K562 (cell line): ENCODE data around the gene TYW1. TPM values are rescaled to one million over a fixed set of nuclear protein-coding genes. Genes with fewer than 3 reads are reported as not detected.
"Not testable (repeated sequence)": the region's sequence is repeated elsewhere in the genome, so short reads cannot be mapped to it uniquely, and the experiment has no call there.

Experiments
- ATAC-seq: fragments of 200-7000 bp; cut with Tn5 transposase; 3 replicates; pipeline ENCODE4 v1.9.1; 2020; ENCODE audit warnings: moderate library complexity
- BruUV-seq: library from RNA; stranded (reverse); fragments of 400-500 nt; replicated peaks from 2 replicates; lab custom pipeline; 2021; lab: Mats Ljungman, UMichigan
- CTCF ChIA-PET: fragments of 300-600 bp; formaldehyde crosslinking; extraction: SDS; loops from one replicate; lab custom pipeline; 2021; ENCODE audit warnings: low intra/inter-chr PET ratio; lab: Yijun Ruan, JAX
- POLR2A ChIA-PET: fragments of 300-600, 350-650 bp; sonication (Branson Sonifier 250); formaldehyde crosslinking; extraction: SDS; loops from one replicate; lab custom pipeline; 2021; ENCODE audit warnings: antibody characterized with exemption, inconsistent platforms; lab: Yijun Ruan, JAX
- DNase-seq, 4 experiments: peaks; one replicate each; pipeline versions ENCODE4 v3.0.0 to v3.0.0-alpha.2; 2011 to 2018; ENCODE audit warnings: low spot score in 3 of 4, mixed read lengths in 3 of 4; ENCODE audit errors: extremely low read depth in 1 of 4
- FAIRE-seq: peaks from 2 replicates; lab custom pipeline; 2011; peaks lifted over from hg19 to GRCh38; lab: Jason Lieb, UNC
- H2AFZ ChIP-seq: 2 replicates; pipeline ENCODE4 v1.6.0; 2011; ENCODE audit warnings: low read depth, low read length, control low read depth, inconsistent platforms
- H3K27ac ChIP-seq: fragments of 200-600 bp; 3 replicates; pipeline ENCODE4 v1.8.0; 2011; ENCODE audit warnings: low read depth, mild to moderate bottlenecking, control low read depth, inconsistent platforms, low read length, moderate library complexity, mixed read lengths; ENCODE audit errors: extremely low read depth
- H3K27me3 ChIP-seq, 2 experiments: fragments of 300-600 bp in 1 of 2; 2 replicates in 1 of 2; 3 replicates in 1 of 2; pipeline versions ENCODE4 v1.6.0 to v1.8.0; 2011; ENCODE audit warnings: inconsistent platforms in 2 of 2, low read length in 2 of 2, mild to moderate bottlenecking in 1 of 2, mixed read lengths in 1 of 2, moderate library complexity in 1 of 2; ENCODE audit not compliant: control insufficient read depth in 2 of 2, insufficient read depth in 2 of 2
- H3K36me3 ChIP-seq: fragments of 300-600 bp; 3 replicates; pipeline ENCODE4 v1.8.0; 2011; ENCODE audit warnings: mild to moderate bottlenecking, low read length, inconsistent platforms; ENCODE audit not compliant: control insufficient read depth, insufficient read depth
- H3K4me1 ChIP-seq, 2 experiments: fragments of 200-600 bp in 1 of 2; replicated peaks in 1 of 2; 2 replicates in 1 of 2; 3 replicates in 1 of 2; pipeline versions ENCODE4 v1.5.1 to v1.8.0; 2011; ENCODE audit warnings: inconsistent platforms in 2 of 2, low read length in 2 of 2, mild to moderate bottlenecking in 1 of 2, mixed read lengths in 1 of 2, moderate library complexity in 1 of 2; ENCODE audit not compliant: control insufficient read depth in 2 of 2, insufficient read depth in 2 of 2
- H3K4me2 ChIP-seq: 2 replicates; pipeline ENCODE4 v1.6.1; 2011; ENCODE audit warnings: low read length, control low read depth, inconsistent platforms, mixed read lengths; ENCODE audit not compliant: insufficient read depth
- H3K4me3 ChIP-seq: fragments of 200-600 bp; sonication (generic), shearing (Covaris generic); 2 replicates; pipeline ENCODE4 v1.5.1; 2016; ENCODE audit warnings: control low read depth, inconsistent platforms
- H3K79me2 ChIP-seq: fragments of 200-600 bp; 3 replicates; pipeline ENCODE4 v1.8.0; 2011; ENCODE audit warnings: low read length, inconsistent platforms; ENCODE audit not compliant: control insufficient read depth, insufficient read depth
- H3K9ac ChIP-seq, 2 experiments: 2 replicates each; pipeline versions ENCODE4 v1.6.0 to v1.6.1; 2011; ENCODE audit warnings: low read depth in 2 of 2, low read length in 2 of 2, control low read depth in 1 of 2, inconsistent platforms in 1 of 2, mild to moderate bottlenecking in 1 of 2, mixed read lengths in 1 of 2; ENCODE audit not compliant: insufficient read depth in 1 of 2
- H3K9me1 ChIP-seq: one replicate; pipeline ENCODE4 v1.6.0; 2011; ENCODE audit warnings: inconsistent platforms, mild to moderate bottlenecking, low read length, moderate library complexity; ENCODE audit not compliant: control insufficient read depth, insufficient read depth
- H3K9me3 ChIP-seq: replicated peaks from 2 replicates; pipeline ENCODE4 v1.5.1; 2011; ENCODE audit warnings: low read depth, low read length, inconsistent platforms; ENCODE audit not compliant: control insufficient read depth, insufficient read depth
- H4K20me1 ChIP-seq: replicated peaks from 2 replicates; pipeline ENCODE4 v1.6.1; 2011; ENCODE audit warnings: low read length, inconsistent platforms, mixed read lengths; ENCODE audit not compliant: control insufficient read depth, insufficient read depth
- MEIS2 ChIP-seq: fragments of 450-650 bp; IDR thresholded peaks from 2 replicates; pipeline ENCODE4 v1.6.1; 2014; ENCODE audit warnings: mild to moderate bottlenecking; ENCODE audit not compliant: partially characterized antibody
- PBX2 ChIP-seq, 2 experiments: IDR thresholded peaks in 1 of 2; conservative IDR thresholded peaks in 1 of 2; 2 replicates each; pipeline ENCODE4 v1.6.1; 2016; ENCODE audit warnings: low read depth in 2 of 2, mild to moderate bottlenecking in 1 of 2, missing compliant biosample characterization in 1 of 2, missing genetic modification characterization in 1 of 2, moderate library complexity in 1 of 2
- WGBS: fragments of 100-300 bp; shearing (Covaris generic); methylation state at CpG from one replicate; pipeline ENCODE4 v1.1.6; 2016; ENCODE audit warnings: low coverage, mixed read lengths; ENCODE audit not compliant: insufficient coverage; ENCODE audit errors: missing lambda C conversion rate; 5-methylcytosine and 5-hydroxymethylcytosine counted together
- in situ Hi-C: fragments of 300-500 bp; cut with MboI; formaldehyde crosslinking; loops from 4 replicates; pipeline ENCODE4 v1.15.0; 2018; ENCODE audit warnings: inconsistent platforms, mixed read lengths
- intact Hi-C: fragments of 100-400 bp; cut with micrococcal nuclease; formaldehyde crosslinking; loops from 2 replicates; pipeline ENCODE4 v1.14.2; 2022
- polyA plus RNA-seq, 8 experiments: library from polyadenylated mRNA; depleted of rRNA in 4 of 8; stranded (reverse) in 5 of 8; unstranded in 3 of 8; fragments of >200 nt; fragmentation: Nextera tagmentation in 2 of 8; fragmentation: Illumina TruSeq in 1 of 8; extraction: Ambion mirVana in 2 of 8; extraction: Trizol in 1 of 8; gene quantifications; 2 replicates each; pipeline versions ENCODE4 v1.2.1 to v1.2.3, GENCODE V29; 2011 to 2014; ENCODE audit warnings: inconsistent platforms in 1 of 8, missing spikeins in 1 of 8
- total RNA-seq, 7 experiments: library from RNA; depleted of rRNA in 6 of 7; stranded (reverse); fragments of >200 nt in 6 of 7; fragmentation: Illumina TruSeq in 2 of 7; extraction: Trizol in 2 of 7; gene quantifications; 2 replicates each; pipeline versions ENCODE4 v1.2.1 to v1.2.3, GENCODE V29; 2011 to 2021; ENCODE audit warnings: low replicate concordance in 1 of 7

Gene TYW1
- total and polyA plus RNA-seq, 9 of the 15 experiments (the other 6 are each of a cell fraction or from before 2014, with no cell fraction given) = 17.4 to 32.0 (median 26.2) TPM

DNA sequence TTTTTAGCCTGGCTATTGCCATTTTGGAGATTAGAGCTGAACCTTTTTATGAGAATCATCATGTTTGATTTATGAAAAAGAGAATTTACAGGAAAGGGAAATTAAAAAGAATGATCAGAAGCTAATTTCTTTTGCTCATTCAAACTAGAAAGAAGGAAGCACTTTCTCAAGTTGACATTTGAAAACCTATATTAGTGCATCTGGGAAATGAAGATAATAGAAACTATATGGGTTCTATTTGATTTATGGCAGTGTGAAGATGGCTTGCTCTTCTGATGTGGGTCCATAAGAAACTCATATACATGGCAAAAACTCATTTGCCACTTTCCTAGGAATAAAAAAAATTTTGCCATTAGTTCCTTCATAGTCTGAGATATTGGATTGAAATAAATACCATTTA, 152.5 kb downstream of the TYW1 start:
- H3K4me1 ChIP-seq; POLR2A ChIA-PET; H3K4me3 ChIP-seq; H3K9me3 ChIP-seq; H3K27ac ChIP-seq; H3K27me3 ChIP-seq; DNase-seq; H3K79me2 ChIP-seq; H3K9ac ChIP-seq; in situ Hi-C loops; H4K20me1 ChIP-seq; BruUV-seq; intact Hi-C loops; H2AFZ ChIP-seq; FAIRE-seq; H3K9me1 ChIP-seq; ATAC-seq; H3K4me2 ChIP-seq; CTCF ChIA-PET; H3K36me3 ChIP-seq; TF ChIP-seq PBX2 (CRISPR knock-in tag; IDR thresholded peaks at IDR 0.05; ENCODE audit: low read depth): not testable (repeated sequence)
- TF ChIP-seq MEIS2 (peak; percentile 63), PBX2 (tag; conservative IDR thresholded peaks at IDR 0.05; ENCODE audit: low read depth) (peak; percentile 68)

GRCh38 chr7:67154374-67154773, 157.7 kb downstream of the TYW1 start:
- H3K36me3 ChIP-seq, ATAC-seq, POLR2A ChIA-PET, FAIRE-seq, H3K27ac ChIP-seq, H3K9me3 ChIP-seq, DNase-seq, H3K27me3 ChIP-seq, H2AFZ ChIP-seq, in situ Hi-C loops, CTCF ChIA-PET, H3K4me1 ChIP-seq, BruUV-seq, H3K4me2 ChIP-seq, H3K4me3 ChIP-seq, intact Hi-C loops, H3K79me2 ChIP-seq, H4K20me1 ChIP-seq, H3K9me1 ChIP-seq, H3K9ac ChIP-seq: not testable (repeated sequence)

DNA sequence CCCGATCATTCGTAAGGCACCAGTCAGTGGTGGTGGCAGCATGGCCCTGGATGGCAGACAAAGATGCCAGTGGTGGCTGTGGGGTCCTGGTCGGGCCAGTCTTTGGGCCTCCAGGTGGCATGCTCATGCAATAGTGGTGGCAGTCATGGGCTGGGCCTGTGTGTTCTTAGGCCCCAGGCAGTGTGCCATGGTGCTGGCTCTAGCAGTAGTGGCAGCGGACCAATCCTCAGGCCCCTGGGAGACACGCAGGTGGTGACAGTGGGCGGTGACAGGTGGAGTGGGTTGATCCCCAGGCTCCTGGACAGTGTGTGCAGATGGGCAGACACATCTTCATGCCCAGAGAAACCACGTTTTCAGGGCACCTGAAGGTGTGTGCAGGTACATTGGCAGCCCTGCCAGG, 159.4 kb downstream of the TYW1 start:
- DNase-seq, CTCF ChIA-PET, H3K4me2 ChIP-seq, H3K9me1 ChIP-seq, intact Hi-C loops, H2AFZ ChIP-seq, H3K36me3 ChIP-seq, H3K79me2 ChIP-seq, H3K4me3 ChIP-seq, H4K20me1 ChIP-seq, BruUV-seq, H3K27me3 ChIP-seq, POLR2A ChIA-PET, H3K9me3 ChIP-seq, FAIRE-seq, ATAC-seq, H3K9ac ChIP-seq, H3K4me1 ChIP-seq, in situ Hi-C loops, H3K27ac ChIP-seq: not testable (repeated sequence)
- WGBS = 86% methylated on average over 7 of the region's 7 CpGs
